HEK293 (cell line): ENCODE data around the gene MPDU1.

Experiments
- EGR2 ChIP-seq: fragments of 450-650 bp; formaldehyde crosslinking; IDR thresholded peaks from 2 replicates; pipeline ENCODE4 v1.5.1; 2016; ENCODE audit warnings: low read depth, missing biosample characterization, missing genetic modification characterization
- KLF17 ChIP-seq: fragments of 450-650 bp; formaldehyde crosslinking; IDR thresholded peaks from 2 replicates; pipeline ENCODE4 v1.5.1; 2016; ENCODE audit warnings: missing biosample characterization, missing genetic modification characterization
- PRDM2 ChIP-seq: fragments of 450-650 bp; formaldehyde crosslinking; IDR thresholded peaks from 2 replicates; pipeline ENCODE4 v1.5.1; 2016; ENCODE audit warnings: missing biosample characterization, missing genetic modification characterization, borderline replicate concordance
- REPIN1 ChIP-seq: fragments of 450-650 bp; formaldehyde crosslinking; IDR thresholded peaks from 2 replicates; pipeline ENCODE4 v1.5.1; 2017; ENCODE audit warnings: missing biosample characterization, missing genetic modification characterization, low read depth
- SCRT1 ChIP-seq: fragments of 450-650 bp; formaldehyde crosslinking; IDR thresholded peaks from 2 replicates; pipeline ENCODE4 v1.5.1; 2016; ENCODE audit warnings: missing biosample characterization, missing genetic modification characterization, borderline replicate concordance
- YY1 ChIP-seq: fragments of 450-650 bp; formaldehyde crosslinking; IDR thresholded peaks from 2 replicates; pipeline ENCODE4 v1.5.1; 2018; ENCODE audit warnings: missing biosample characterization, missing genetic modification characterization
- ZBTB44 ChIP-seq: fragments of 450-650 bp; IDR thresholded peaks from 2 replicates; pipeline ENCODE4 v1.5.1; 2018; ENCODE audit warnings: missing biosample characterization, mild to moderate bottlenecking, missing genetic modification characterization
- ZEB2 ChIP-seq: fragments of 450-650 bp; formaldehyde crosslinking; IDR thresholded peaks from 2 replicates; pipeline ENCODE4 v1.5.1; 2016; ENCODE audit warnings: missing biosample characterization, missing genetic modification characterization
- ZFP37 ChIP-seq: fragments of 450-650 bp; formaldehyde crosslinking; IDR thresholded peaks from 2 replicates; pipeline ENCODE4 v1.5.1; 2016; ENCODE audit warnings: missing biosample characterization, missing genetic modification characterization
- ZNF138 ChIP-seq: fragments of 450-650 bp; formaldehyde crosslinking; IDR thresholded peaks from 2 replicates; pipeline ENCODE4 v1.5.1; 2016; ENCODE audit warnings: missing biosample characterization, missing genetic modification characterization, borderline replicate concordance
- ZNF175 ChIP-seq: fragments of 450-650 bp; formaldehyde crosslinking; IDR thresholded peaks from 2 replicates; pipeline ENCODE4 v1.5.1; 2016; ENCODE audit warnings: missing biosample characterization, missing genetic modification characterization
- ZNF19 ChIP-seq: fragments of 450-650 bp; formaldehyde crosslinking; IDR thresholded peaks from 2 replicates; pipeline ENCODE4; 2016; ENCODE audit warnings: missing biosample characterization, missing genetic modification characterization, low read depth
- ZNF211 ChIP-seq: fragments of 450-650 bp; formaldehyde crosslinking; IDR thresholded peaks from 2 replicates; pipeline ENCODE4 v1.5.1; 2016; ENCODE audit warnings: low read depth, missing biosample characterization, missing genetic modification characterization
- ZNF24 ChIP-seq: fragments of 450-650 bp; formaldehyde crosslinking; IDR thresholded peaks from 2 replicates; pipeline ENCODE4 v1.5.1; 2016; ENCODE audit warnings: missing biosample characterization, missing genetic modification characterization
- ZNF362 ChIP-seq: fragments of 450-650 bp; formaldehyde crosslinking; IDR thresholded peaks from 2 replicates; pipeline ENCODE4 v1.5.1; 2016; ENCODE audit warnings: missing biosample characterization, missing genetic modification characterization
- ZNF37A ChIP-seq: fragments of 450-650 bp; IDR thresholded peaks from 2 replicates; pipeline ENCODE4 v1.5.1; 2018; ENCODE audit warnings: missing biosample characterization, missing genetic modification characterization
- ZNF416 ChIP-seq: fragments of 450-650 bp; formaldehyde crosslinking; IDR thresholded peaks from 2 replicates; pipeline ENCODE4 v1.5.1; 2016; ENCODE audit warnings: missing biosample characterization, missing genetic modification characterization
- ZNF423 ChIP-seq: fragments of 450-650 bp; formaldehyde crosslinking; IDR thresholded peaks from 2 replicates; pipeline ENCODE4 v1.5.1; 2016; ENCODE audit warnings: missing biosample characterization, missing genetic modification characterization
- ZNF426 ChIP-seq: fragments of 450-650 bp; formaldehyde crosslinking; IDR thresholded peaks from 2 replicates; pipeline ENCODE4 v1.5.1; 2017; ENCODE audit warnings: missing biosample characterization, missing genetic modification characterization, mild to moderate bottlenecking, inconsistent platforms, moderate library complexity
- ZNF473 ChIP-seq: fragments of 450-650 bp; formaldehyde crosslinking; IDR thresholded peaks from 2 replicates; pipeline ENCODE4 v1.5.1; 2017; ENCODE audit warnings: missing biosample characterization, missing genetic modification characterization
- ZNF501 ChIP-seq: fragments of 450-650 bp; formaldehyde crosslinking; IDR thresholded peaks from 2 replicates; pipeline ENCODE4 v1.5.1; 2016; ENCODE audit warnings: missing biosample characterization, missing genetic modification characterization
- ZNF521 ChIP-seq: fragments of 450-650 bp; formaldehyde crosslinking; IDR thresholded peaks from 2 replicates; pipeline ENCODE4 v1.5.1; 2017; ENCODE audit warnings: missing biosample characterization, mild to moderate bottlenecking, missing genetic modification characterization
- ZNF529 ChIP-seq: fragments of 450-650 bp; formaldehyde crosslinking; IDR thresholded peaks from 2 replicates; pipeline ENCODE4 v1.5.1; 2017; ENCODE audit warnings: missing genetic modification characterization, missing biosample characterization; ENCODE audit not compliant: insufficient replicate concordance
- ZNF658 ChIP-seq: fragments of 450-650 bp; formaldehyde crosslinking; IDR thresholded peaks from 2 replicates; pipeline ENCODE4; 2016; ENCODE audit warnings: missing biosample characterization, missing genetic modification characterization
- ZNF692 ChIP-seq: fragments of 450-650 bp; formaldehyde crosslinking; IDR thresholded peaks from 2 replicates; pipeline ENCODE4 v1.5.1; 2016; ENCODE audit warnings: missing biosample characterization, missing genetic modification characterization
- ZNF701 ChIP-seq: fragments of 450-650 bp; formaldehyde crosslinking; IDR thresholded peaks from 2 replicates; pipeline ENCODE4 v1.5.1; 2016; ENCODE audit warnings: missing biosample characterization, missing genetic modification characterization
- ZSCAN16 ChIP-seq: fragments of 450-650 bp; formaldehyde crosslinking; IDR thresholded peaks from 2 replicates; pipeline ENCODE4 v1.5.1; 2016; ENCODE audit warnings: missing biosample characterization, missing genetic modification characterization
- TF ChIP-seq, protein P1 (sequence below): fragments of 450-650 bp; formaldehyde crosslinking; IDR thresholded peaks from 2 replicates; pipeline ENCODE4 v1.5.1; 2016; ENCODE audit warnings: missing biosample characterization, missing genetic modification characterization

Gene MPDU1

DNA sequence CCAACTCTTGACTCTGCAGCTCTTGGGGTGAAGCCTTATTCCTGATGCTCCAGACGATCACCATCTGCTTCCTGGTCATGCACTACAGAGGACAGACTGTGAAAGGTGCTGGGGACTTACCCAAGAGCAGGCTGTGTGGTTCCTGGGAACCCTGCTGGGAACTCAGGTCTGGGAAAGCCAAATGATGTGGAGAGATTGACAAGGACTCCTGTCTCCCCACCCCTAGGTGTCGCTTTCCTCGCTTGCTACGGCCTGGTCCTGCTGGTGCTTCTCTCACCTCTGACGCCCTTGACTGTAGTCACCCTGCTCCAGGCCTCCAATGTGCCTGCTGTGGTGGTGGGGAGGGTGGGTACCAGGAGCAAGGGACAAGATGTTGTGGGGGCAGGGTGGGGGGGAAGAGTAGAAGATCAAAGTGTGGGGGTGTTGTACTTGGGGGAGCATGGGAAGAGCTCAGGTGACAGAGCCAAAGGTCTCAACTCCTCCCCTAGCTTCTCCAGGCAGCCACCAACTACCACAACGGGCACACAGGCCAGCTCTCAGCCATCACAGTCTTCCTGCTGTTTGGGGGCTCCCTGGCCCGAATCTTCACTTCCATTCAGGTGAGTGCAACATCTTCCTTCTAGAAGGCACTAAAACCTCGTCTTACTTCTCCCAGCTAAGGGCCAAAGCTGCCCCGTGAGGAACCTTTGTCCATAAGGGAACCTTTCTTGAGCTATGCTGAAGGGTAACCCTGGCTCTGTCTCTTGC is 3.2 kb downstream of the MPDU1 start (continued):
- TF ChIP-seq SCRT1 (tag by site-specific recombination) (no peak), ZEB2 (no peak), ZNF701 (no peak), ZNF521 (tag by site-specific recombination) (no peak), EGR2 (tag by site-specific recombination) (no peak), ZNF426 (no peak), ZNF501 (no peak), ZFP37 (tag by site-specific recombination) (peak; percentile 63; the same call in 1 of the 2 replicates), ZNF362 (tag by site-specific recombination) (no peak), ZNF658 (tag by site-specific recombination) (no peak), ZNF211 (tag by site-specific recombination) (no peak), ZNF416 (no peak), ZNF138 (tag by site-specific recombination) (no peak), ZNF37A (tag by site-specific recombination) (no peak), ZNF529 (tag by site-specific recombination) (no peak), REPIN1 (tag by site-specific recombination) (no peak), YY1 (tag by site-specific recombination) (no peak), ZNF473 (tag by site-specific recombination) (no peak), PRDM2 (no peak), ZNF19 (no peak), ZNF175 (tag by site-specific recombination) (no peak), ZBTB44 (tag by site-specific recombination) (no peak), ZNF692 (tag by site-specific recombination) (no peak), ZSCAN16 (no peak), ZNF24 (0 out of 2 replicates have a peak, but pooled peaks have one; percentile 33), ZNF423 (0 out of 2 replicates have a peak, but pooled peaks have one; percentile 32), KLF17 (tag by site-specific recombination) (no peak)
- TF ChIP-seq, protein P1, sequence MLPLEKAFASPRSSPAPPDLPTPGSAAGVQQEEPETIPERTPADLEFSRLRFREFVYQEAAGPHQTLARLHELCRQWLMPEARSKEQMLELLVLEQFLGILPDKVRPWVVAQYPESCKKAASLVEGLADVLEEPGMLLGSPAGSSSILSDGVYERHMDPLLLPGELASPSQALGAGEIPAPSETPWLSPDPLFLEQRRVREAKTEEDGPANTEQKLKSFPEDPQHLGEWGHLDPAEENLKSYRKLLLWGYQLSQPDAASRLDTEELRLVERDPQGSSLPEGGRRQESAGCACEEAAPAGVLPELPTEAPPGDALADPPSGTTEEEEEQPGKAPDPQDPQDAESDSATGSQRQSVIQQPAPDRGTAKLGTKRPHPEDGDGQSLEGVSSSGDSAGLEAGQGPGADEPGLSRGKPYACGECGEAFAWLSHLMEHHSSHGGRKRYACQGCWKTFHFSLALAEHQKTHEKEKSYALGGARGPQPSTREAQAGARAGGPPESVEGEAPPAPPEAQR (tag by site-specific recombination), result no peak
